Hepatocyte (in vitro differentiated cells): ENCODE results near the gene TMEM169. TPM values are rescaled to one million over a fixed set of nuclear protein-coding genes. Genes with fewer than 3 reads are reported as not detected.
A peak's percentile ranks its signal among the peaks of the same experiment; 100 is the strongest.

Source experiments
- DNase-seq: peaks from one replicate; pipeline ENCODE4 v3.0.0-alpha.2; 2016; ENCODE audit warnings: low spot score
- H2AFZ ChIP-seq: fragments of 200-600 bp; sonication (generic); 2 replicates; pipeline ENCODE4 v1.6.0; 2016; ENCODE audit warnings: antibody characterized with exemption, mild to moderate bottlenecking
- H3K27ac ChIP-seq: fragments of 200-600 bp; sonication (generic); 2 replicates; pipeline ENCODE4 v1.5.1; 2016; ENCODE audit warnings: mild to moderate bottlenecking
- H3K27me3 ChIP-seq: fragments of 200-600 bp; sonication (generic); 2 replicates; pipeline ENCODE4 v1.6.1; 2016
- H3K36me3 ChIP-seq: fragments of 200-600 bp; sonication (generic); replicated peaks from 2 replicates; pipeline ENCODE4 v1.5.1; 2016; ENCODE audit warnings: low read depth; ENCODE audit not compliant: insufficient read depth
- H3K4me1 ChIP-seq: fragments of 200-600 bp; sonication (generic); 2 replicates; pipeline ENCODE4 v1.5.1; 2016; ENCODE audit warnings: mild to moderate bottlenecking, moderate library complexity; ENCODE audit not compliant: insufficient read depth
- H3K4me2 ChIP-seq: fragments of 200-600 bp; sonication (generic); 2 replicates; pipeline ENCODE4 v1.6.0; 2016
- H3K4me3 ChIP-seq: fragments of 200-600 bp; sonication (generic); 2 replicates; pipeline ENCODE4 v1.5.1; 2016; ENCODE audit warnings: mild to moderate bottlenecking
- H3K79me2 ChIP-seq: fragments of 200-600 bp; sonication (generic); 2 replicates; pipeline ENCODE4 v1.6.0; 2017; ENCODE audit warnings: mild to moderate bottlenecking
- H3K9me2 ChIP-seq: fragments of 200-600 bp; sonication (generic); replicated peaks from 2 replicates; pipeline ENCODE4 v1.6.0; 2017; ENCODE audit warnings: mild to moderate bottlenecking; ENCODE audit not compliant: insufficient read depth
- H3K9me3 ChIP-seq: fragments of 200-600 bp; sonication (generic); 2 replicates; pipeline ENCODE4 v1.5.1; 2016; ENCODE audit warnings: low read depth, mild to moderate bottlenecking
- H4K20me1 ChIP-seq: fragments of 200-600 bp; sonication (generic); 2 replicates; pipeline ENCODE4 v1.6.0; 2016; ENCODE audit warnings: mild to moderate bottlenecking; ENCODE audit not compliant: insufficient read depth, poor library complexity, severe bottlenecking
- CTCF ChIP-seq: fragments of 200-600 bp; sonication (generic); IDR thresholded peaks from 2 replicates; pipeline ENCODE4 v1.5.1; 2016; ENCODE audit warnings: antibody characterized with exemption, mild to moderate bottlenecking; ENCODE audit not compliant: poor library complexity
- EZH2 ChIP-seq: fragments of 200-600 bp; sonication (generic); IDR thresholded peaks from 2 replicates; pipeline ENCODE4 v1.6.1; 2016; ENCODE audit warnings: antibody characterized with exemption, mild to moderate bottlenecking, borderline replicate concordance
- EZH2phosphoT487 ChIP-seq: fragments of 200-600 bp; sonication (generic); IDR thresholded peaks from one replicate; pipeline ENCODE4 v1.6.1; 2018; ENCODE audit warnings: antibody characterized with exemption, mild to moderate bottlenecking, low read depth, moderate library complexity; ENCODE audit not compliant: unreplicated experiment, severe bottlenecking
- WGBS: methylation state at CpG from one replicate; pipeline ENCODE4 v1.1.6; 2016; ENCODE audit warnings: low lambda C conversion rate; ENCODE audit errors: missing lambda C conversion rate; 5-methylcytosine and 5-hydroxymethylcytosine counted together
- polyA plus RNA-seq: library from polyadenylated mRNA; unstranded; fragments of >200 nt; fragmentation: Nextera tagmentation; extraction: Ambion mirVana; gene quantifications from 2 replicates; pipeline ENCODE4 v1.2.1, GENCODE V29; 2016
- total RNA-seq: library from RNA; depleted of rRNA; stranded (reverse); fragments of >200 nt; gene quantifications from 2 replicates; pipeline ENCODE4 v1.2.3, GENCODE V29; 2014

TMEM169 gene
- total and polyA plus RNA-seq, 2 experiments from 2014 or later, result 0.91 to 1.1 TPM

GRCh38 chr2:216112926-216113325 is 31.2 kb downstream of the TMEM169 start:
- H3K9me3 ChIP-seq, result no peaks in the 10 kb centered on the region
- H3K4me1 ChIP-seq, result peaks cover 37% of the 10 kb centered on the region
- peak overlapping the region; percentile 10 for H3K27ac ChIP-seq
- H2AFZ ChIP-seq, result no peak overlapping the region
- no peak for DNase-seq
- H3K9me2 ChIP-seq, result no peaks in the 10 kb centered on the region
- no peaks in the 10 kb centered on the region for H3K27me3 ChIP-seq
- TF ChIP-seq CTCF, result no peak
- no peak for TF ChIP-seq EZH2phosphoT487
- no peak for TF ChIP-seq EZH2
- 72% methylated on average over 4 of the region's 4 CpGs for WGBS
- H3K79me2 ChIP-seq, result peaks cover 70% of the 10 kb centered on the region
- no peaks in the 10 kb centered on the region for H4K20me1 ChIP-seq
- H3K36me3 ChIP-seq, result no peaks in the 10 kb centered on the region
- no peak overlapping the region for H3K4me3 ChIP-seq
- H3K4me2 ChIP-seq, result no peak overlapping the region

GRCh38 chr2:216113572-216113971 is 31.9 kb downstream of the TMEM169 start:
- Histone ChIP-seq H3K27me3 (no peaks in the 10 kb centered on the region), H3K4me2 (no peak overlapping the region), H3K4me3 (no peak overlapping the region), H3K27ac (peak overlapping the region; percentile 59), H3K9me3 (no peaks in the 10 kb centered on the region), H3K79me2 (peaks cover 76% of the 10 kb centered on the region), H3K4me1 (peaks cover 31% of the 10 kb centered on the region), H2AFZ (no peak overlapping the region), H3K36me3 (no peaks in the 10 kb centered on the region), H3K9me2 (no peaks in the 10 kb centered on the region), H4K20me1 (no peaks in the 10 kb centered on the region)
- no peak for DNase-seq
- 90% methylated on average over 3 of the region's 3 CpGs for WGBS
- TF ChIP-seq CTCF (no peak), EZH2phosphoT487 (no peak), EZH2 (no peak)

GRCh38 chr2:216114382-216114713 is 32.6 kb downstream of the TMEM169 start:
- Histone ChIP-seq H2AFZ (no peak overlapping the region), H3K36me3 (no peaks in the 10 kb centered on the region), H3K4me2 (peak overlapping the region; percentile 25), H3K4me3 (no peak overlapping the region), H3K4me1 (peaks cover 30% of the 10 kb centered on the region), H4K20me1 (no peaks in the 10 kb centered on the region), H3K79me2 (peaks cover 83% of the 10 kb centered on the region), H3K9me3 (no peaks in the 10 kb centered on the region), H3K27ac (peak overlapping the region; percentile 59), H3K27me3 (no peaks in the 10 kb centered on the region), H3K9me2 (no peaks in the 10 kb centered on the region)
- WGBS, result 42% methylated on average over 4 of the region's 4 CpGs
- no peak for DNase-seq
- no peak for TF ChIP-seq CTCF
- no peak for TF ChIP-seq EZH2
- no peak for TF ChIP-seq EZH2phosphoT487
